HCT116 (cell line): ENCODE results near the gene CCDC89. TPM values are rescaled to one million over a fixed set of nuclear protein-coding genes. Genes with fewer than 3 reads are reported as not detected.

Experiments used
- total RNA-seq: library from RNA; stranded (reverse); gene quantifications from one replicate; pipeline ENCODE4 v1.2.1, GENCODE V29; 2021; ENCODE audit not compliant: unreplicated experiment

The CCDC89 gene
- total RNA-seq, 1 experiment from 2014 or later = 0.22 TPM

Other genes with a start within 250 kb of the CCDC89 start
- 2.4 TPM for gene DLG2, start 58.9 kb downstream of the CCDC89 start, total RNA-seq
- 49.0 TPM for gene TMEM126B, start 57.6 kb downstream of the CCDC89 start, total RNA-seq
- 24.1 TPM for gene TMEM126A, start 38.2 kb downstream of the CCDC89 start, total RNA-seq
- gene CREBZF, start 21.1 kb downstream of the CCDC89 start, total RNA-seq = 40.2 TPM
- gene SYTL2, start 124.9 kb upstream of the CCDC89 start, total RNA-seq = 12.6 TPM
- not detected for gene CCDC83, start 169.2 kb upstream of the CCDC89 start, total RNA-seq